ENCODE measurements around the gene ATXN1L.
"Not testable (repeated sequence)": the region's sequence is repeated elsewhere in the genome, so short reads cannot be mapped to it uniquely, and the experiment has no call there.

The ATXN1L gene

GRCh38 chr16:71852158-71852557 is 6.4 kb downstream of the ATXN1L start:
- no peak for TF ChIP-seq Cebpa-rat (IDR thresholded peaks at IDR 0.05)
- no peak overlapping the region for H3K4me2 ChIP-seq
- H3K9ac ChIP-seq, result no peak overlapping the region
- no peak overlapping the region for H3K27ac ChIP-seq
- peaks cover 92% of the 10 kb centered on the region for H4K20me1 ChIP-seq
- H3K4me3 ChIP-seq, result no peak overlapping the region
- H3K27me3 ChIP-seq, result no peaks in the 10 kb centered on the region
- no peaks in the 10 kb centered on the region for H3K9me3 ChIP-seq
- peaks cover 95% of the 10 kb centered on the region for H3K36me3 ChIP-seq
- peaks cover 17% of the 10 kb centered on the region for H3K4me1 ChIP-seq

- Histone ChIP-seq H3K4me2 (no peak overlapping the region), H3K36me3 (peaks cover 98% of the 10 kb centered on the region)
- TF ChIP-seq Cebpa-rat (IDR thresholded peaks at IDR 0.05), result no peak
Observed at GRCh38 chr16:71852561-71852960, 6.8 kb downstream of the ATXN1L start.

DNA sequence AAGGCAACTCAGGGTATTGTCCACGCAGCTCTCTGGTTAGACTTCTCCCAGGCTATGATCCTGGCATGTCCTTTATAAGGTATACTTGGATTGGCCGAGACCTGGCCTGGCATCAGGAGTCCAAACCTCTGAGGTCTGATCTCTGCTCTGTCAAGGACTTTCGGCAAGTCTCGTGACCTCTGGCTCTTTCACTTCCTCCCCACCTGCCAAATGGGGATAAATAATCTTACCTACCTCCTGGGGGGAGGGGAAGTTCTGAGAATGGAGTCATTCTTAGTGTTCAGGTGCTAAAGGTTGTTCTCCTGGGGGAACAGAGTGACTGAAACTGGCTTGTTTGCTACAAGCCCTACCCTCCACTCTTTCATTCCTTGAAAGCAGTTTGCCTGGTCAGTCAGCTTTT is 7.6 kb downstream of the ATXN1L start:
- Histone ChIP-seq H3K4me3 (no peak overlapping the region), H4K20me1 (peaks cover 94% of the 10 kb centered on the region), H3K36me3 (peaks cover 98% of the 10 kb centered on the region), H3K9ac (no peak overlapping the region), H3K4me1 (peaks cover 5% of the 10 kb centered on the region; the same call in 1 of the 2 replicates), H3K9me3 (no peaks in the 10 kb centered on the region), H3K27ac (no peak overlapping the region), H3K4me2 (no peak overlapping the region), H3K27me3 (no peaks in the 10 kb centered on the region)
- TF ChIP-seq Cebpa-rat (IDR thresholded peaks at IDR 0.05), result no peak

More at GRCh38 chr16:71852561-71852960, 6.8 kb downstream of the ATXN1L start:
- H3K27ac ChIP-seq, result no peak overlapping the region
- H3K27me3 ChIP-seq, result no peaks in the 10 kb centered on the region
- no peak overlapping the region for H3K4me3 ChIP-seq
- no peak overlapping the region for H3K9ac ChIP-seq
- peaks cover 13% of the 10 kb centered on the region for H3K4me1 ChIP-seq
- H4K20me1 ChIP-seq, result peaks cover 92% of the 10 kb centered on the region
- H3K9me3 ChIP-seq, result no peaks in the 10 kb centered on the region

GRCh38 chr16:71854369-71854948 is 8.7 kb downstream of the ATXN1L start:
- Histone ChIP-seq H4K20me1 (peaks cover 99% of the 10 kb centered on the region), H3K4me1 (no peaks in the 10 kb centered on the region), H3K4me3 (no peak overlapping the region), H3K36me3 (peaks cover 98% of the 10 kb centered on the region), H3K27ac (no peak overlapping the region), H3K9ac (no peak overlapping the region), H3K9me3 (no peaks in the 10 kb centered on the region), H3K4me2 (no peak overlapping the region), H3K27me3 (no peaks in the 10 kb centered on the region)
- no peak for TF ChIP-seq Cebpa-rat (IDR thresholded peaks at IDR 0.05)

DNA sequence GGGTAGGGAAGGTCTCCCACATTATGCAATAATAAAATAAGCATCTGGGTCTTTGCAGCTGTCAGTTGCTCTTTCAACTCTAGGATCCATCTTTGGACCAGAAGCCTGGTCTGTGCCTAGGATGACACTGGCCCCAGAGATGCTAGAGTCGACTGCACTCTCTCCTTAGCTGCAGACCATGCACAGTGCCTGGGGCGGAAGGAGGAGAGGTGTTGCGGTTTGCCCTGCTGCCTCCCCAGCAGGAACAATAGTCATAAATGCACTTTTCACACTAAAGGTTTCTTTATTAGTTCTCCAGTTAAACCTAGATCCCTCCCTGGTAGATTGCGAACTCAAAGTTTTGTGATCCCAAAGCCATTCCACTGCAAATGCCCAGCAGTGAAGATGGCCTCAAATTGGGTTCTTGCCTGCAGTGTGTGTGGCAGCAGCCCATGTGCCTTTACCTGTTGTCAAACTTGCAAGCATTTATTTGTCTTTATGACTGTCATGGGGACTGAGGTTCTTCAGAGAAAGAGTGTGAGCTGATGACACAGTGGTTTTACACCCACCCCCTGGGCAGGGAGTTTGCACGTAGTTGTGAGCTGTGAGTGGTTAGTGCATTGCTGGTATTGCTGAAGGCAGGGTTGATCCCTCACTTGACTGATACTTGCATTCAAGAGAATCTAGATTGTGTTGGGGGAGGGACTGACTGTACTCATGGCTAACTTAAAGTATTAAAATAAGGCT is 10.3 kb downstream of the ATXN1L start:
- no peak for TF ChIP-seq Cebpa-rat (IDR thresholded peaks at IDR 0.05)
- no peaks in the 10 kb centered on the region for H3K4me1 ChIP-seq
- H3K9me3 ChIP-seq, result no peaks in the 10 kb centered on the region
- H3K9ac ChIP-seq, result no peak overlapping the region
- no peaks in the 10 kb centered on the region for H3K27me3 ChIP-seq
- peaks cover 94% of the 10 kb centered on the region for H4K20me1 ChIP-seq
- peaks cover 98% of the 10 kb centered on the region for H3K36me3 ChIP-seq
- no peak overlapping the region for H3K4me2 ChIP-seq
- H3K4me3 ChIP-seq, result no peak overlapping the region
- no peak overlapping the region for H3K27ac ChIP-seq

DNA sequence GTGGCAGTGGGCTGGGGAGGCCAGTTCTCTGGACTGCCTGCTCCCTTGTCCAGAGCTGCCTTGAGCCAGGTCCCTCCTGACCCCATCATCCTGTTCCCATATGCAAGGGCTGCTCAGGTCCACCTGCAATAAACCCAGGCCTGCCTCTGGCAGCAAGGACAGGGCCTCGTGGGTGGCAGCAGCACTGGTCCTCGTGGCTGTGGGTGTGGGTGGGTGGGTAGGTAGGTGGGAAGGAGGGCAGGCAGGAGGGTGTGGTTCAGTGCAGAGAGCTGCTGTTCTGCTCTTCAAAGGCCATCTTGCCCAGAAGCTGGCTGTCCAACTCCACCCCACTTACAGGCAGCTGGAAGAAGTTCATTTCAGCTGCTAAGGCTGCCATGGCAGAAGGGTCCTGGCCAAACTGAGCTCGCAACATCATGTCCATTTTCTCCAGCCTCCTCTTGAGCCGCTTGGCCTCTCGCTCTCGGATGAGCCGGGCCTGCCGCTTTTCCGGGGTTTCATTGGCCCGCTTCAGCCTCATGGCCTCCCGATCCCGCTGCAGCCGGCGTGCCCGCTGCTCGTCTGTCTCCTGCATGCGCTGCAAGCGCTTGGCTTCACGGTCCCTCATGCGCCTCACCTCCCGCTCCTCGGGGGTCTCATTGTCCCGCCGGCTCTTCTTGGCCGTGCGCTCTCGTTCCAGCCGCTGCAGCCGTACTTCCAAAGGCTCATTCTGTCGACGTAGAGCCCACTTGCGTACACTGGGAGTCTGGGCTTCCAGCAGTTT is 14.2 kb downstream of the ATXN1L start:
- no peak overlapping the region for H3K27ac ChIP-seq
- no peaks in the 10 kb centered on the region for H3K27me3 ChIP-seq
- H3K36me3 ChIP-seq, result peaks cover 98% of the 10 kb centered on the region
- no peaks in the 10 kb centered on the region for H3K4me1 ChIP-seq
- no peak for TF ChIP-seq Cebpa-rat (IDR thresholded peaks at IDR 0.05)
- no peak overlapping the region for H3K9ac ChIP-seq
- peaks cover 70% of the 10 kb centered on the region for H4K20me1 ChIP-seq
- no peak overlapping the region for H3K4me2 ChIP-seq
- no peak overlapping the region for H3K4me3 ChIP-seq
- H3K9me3 ChIP-seq, result no peaks in the 10 kb centered on the region

- Histone ChIP-seq H3K27ac (no peak overlapping the region), H3K27me3 (no peaks in the 10 kb centered on the region), H4K20me1 (peaks cover 29% of the 10 kb centered on the region), H3K9me3 (no peaks in the 10 kb centered on the region), H3K4me2 (no peak overlapping the region), H3K4me3 (no peak overlapping the region), H3K36me3 (peaks cover 100% of the 10 kb centered on the region), H3K4me1 (no peaks in the 10 kb centered on the region), H3K9ac (no peak overlapping the region)
- no peak for TF ChIP-seq Cebpa-rat (IDR thresholded peaks at IDR 0.05)
Observed at GRCh38 chr16:71863995-71864394, 18.2 kb downstream of the ATXN1L start.

DNA sequence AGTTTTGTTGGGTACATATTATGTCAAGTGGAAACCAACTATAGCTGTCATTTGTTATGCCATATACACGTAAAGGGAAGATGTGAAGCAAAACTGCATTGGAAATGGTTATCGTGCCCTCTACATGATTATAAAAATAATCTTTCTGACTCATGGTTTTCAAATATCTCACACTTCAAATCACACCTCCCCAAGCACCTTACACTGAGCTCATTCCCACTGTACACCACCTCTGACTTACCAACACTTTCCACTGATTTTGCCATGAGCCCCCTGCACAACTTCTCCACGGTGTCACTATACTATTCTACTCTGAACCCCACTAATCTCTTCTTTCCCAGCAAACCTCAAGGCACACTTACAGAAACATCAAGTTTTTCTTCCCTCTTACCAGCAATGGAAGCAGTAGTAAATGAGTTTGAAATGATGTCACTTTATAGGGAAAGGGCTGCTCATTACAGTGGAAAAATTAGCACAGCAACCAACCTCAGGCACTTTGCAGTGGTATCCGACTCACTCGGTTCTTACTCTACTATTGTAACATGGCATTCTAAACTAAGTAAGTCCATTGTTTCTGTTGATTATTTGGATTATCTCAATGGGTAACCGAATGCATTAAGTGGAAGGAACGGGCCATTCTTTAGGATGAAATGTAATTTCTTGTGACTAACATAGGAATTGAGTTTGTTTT is 19.5 kb downstream of the ATXN1L start:
- no peaks in the 10 kb centered on the region for H3K27me3 ChIP-seq
- H4K20me1 ChIP-seq, result 0 out of 2 replicates have a peak, but pooled peaks cover 16% of the 10 kb centered on the region
- H3K9me3 ChIP-seq, result no peaks in the 10 kb centered on the region
- no peak overlapping the region for H3K4me2 ChIP-seq
- peaks cover 99% of the 10 kb centered on the region for H3K36me3 ChIP-seq
- no peak overlapping the region for H3K4me3 ChIP-seq
- no peak overlapping the region for H3K27ac ChIP-seq
- TF ChIP-seq Cebpa-rat (IDR thresholded peaks at IDR 0.05), result no peak
- no peak overlapping the region for H3K9ac ChIP-seq
- H3K4me1 ChIP-seq, result no peaks in the 10 kb centered on the region

DNA sequence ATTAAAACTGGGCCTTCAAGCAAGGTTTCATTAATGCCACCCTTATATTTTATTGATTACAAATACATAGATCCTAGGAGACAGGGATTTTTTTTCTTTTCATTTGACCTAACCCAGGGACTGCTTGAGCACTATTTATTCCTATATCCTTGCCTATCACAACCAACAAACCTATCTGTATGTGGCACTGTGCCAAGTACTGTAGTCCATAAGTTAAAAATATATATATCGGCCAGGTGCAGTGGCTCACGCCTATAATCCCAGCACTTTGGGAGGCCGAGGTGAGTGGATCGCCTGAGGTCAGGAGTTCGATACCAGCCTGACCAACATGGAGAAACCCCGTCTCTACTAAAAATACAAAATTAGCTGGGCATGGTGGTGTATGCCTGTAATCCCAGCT is 21.4 kb downstream of the ATXN1L start:
- not testable (repeated sequence) for H3K4me3 ChIP-seq, H3K27me3 ChIP-seq, H4K20me1 ChIP-seq, H3K9me3 ChIP-seq, H3K4me1 ChIP-seq, H3K27ac ChIP-seq, H3K9ac ChIP-seq, H3K4me2 ChIP-seq
- H3K36me3 ChIP-seq, result peaks cover 99% of the 10 kb centered on the region

Data from BLaER1 (cell line).